H1 (cell line): ENCODE data around the gene BSDC1. TPM values are rescaled to one million over a fixed set of nuclear protein-coding genes. Genes with fewer than 3 reads are reported as not detected.

ENCODE experiments used
- CTCF ChIA-PET: fragments of 300-600 bp; sonication (Branson Sonifier 250); formaldehyde crosslinking; loops from one replicate; lab custom pipeline; 2021; ENCODE audit not compliant: partially characterized antibody; lab: Charles Lee
- POLR2A ChIA-PET: fragments of 300-600 bp; sonication (Branson Sonifier 250); formaldehyde crosslinking; loops from one replicate; lab custom pipeline; 2021; ENCODE audit warnings: inconsistent platforms; ENCODE audit not compliant: partially characterized antibody; lab: Charles Lee
- DNase-seq, 2 experiments: peaks; one replicate each; pipeline versions ENCODE4 v3.0.0 to v3.0.0-alpha.2; 2010 to 2022; ENCODE audit warnings: low spot score in 2 of 2, low read depth in 1 of 2, mixed read lengths in 1 of 2
- FAIRE-seq: peaks from 2 replicates; lab custom pipeline; 2011; peaks lifted over from hg19 to GRCh38; lab: Jason Lieb, UNC
- H2AFZ ChIP-seq: 2 replicates; pipeline ENCODE4 v1.8.1; 2012; ENCODE audit warnings: low read length, inconsistent platforms
- H2AK5ac ChIP-seq: 2 replicates; pipeline ENCODE4 v1.6.1; 2013; ENCODE audit warnings: low read depth, low read length
- H2BK120ac ChIP-seq: replicated peaks from 2 replicates; pipeline ENCODE3; 2013; ENCODE audit warnings: low read depth, low read length, inconsistent platforms
- H2BK12ac ChIP-seq: 2 replicates; pipeline ENCODE4 v1.6.1; 2013; ENCODE audit warnings: low read depth, low read length
- H2BK15ac ChIP-seq: 2 replicates; pipeline ENCODE4 v1.6.1; 2013; ENCODE audit warnings: low read length
- H2BK20ac ChIP-seq: 2 replicates; pipeline ENCODE4 v1.6.1; 2013; ENCODE audit warnings: low read length
- H2BK5ac ChIP-seq: 2 replicates; pipeline ENCODE4 v1.6.1; 2013; ENCODE audit warnings: low read depth, low read length
- H3K14ac ChIP-seq: 2 replicates; pipeline ENCODE4 v1.6.1; 2013; ENCODE audit warnings: inconsistent platforms; ENCODE audit not compliant: insufficient read length
- H3K18ac ChIP-seq: 2 replicates; pipeline ENCODE4 v1.6.1; 2013; ENCODE audit warnings: low read length; ENCODE audit errors: extremely low read depth
- H3K23ac ChIP-seq: 2 replicates; pipeline ENCODE4 v1.6.1; 2013; ENCODE audit warnings: inconsistent platforms; ENCODE audit not compliant: insufficient read length
- H3K23me2 ChIP-seq: 2 replicates; pipeline ENCODE4 v1.6.1; 2013; ENCODE audit warnings: low read depth, low read length
- H3K27ac ChIP-seq: 2 replicates; pipeline ENCODE4 v1.6.1; 2011; ENCODE audit warnings: low read depth, low read length, inconsistent platforms
- H3K27me3 ChIP-seq, 4 experiments: replicated peaks in 1 of 4; 1 replicate in 1 of 4; 2 replicates in 3 of 4; pipeline versions ENCODE4 v1.6.1 to v1.8.1; 2011 to 2013; ENCODE audit warnings: low read length in 3 of 4, mild to moderate bottlenecking in 3 of 4, inconsistent platforms in 2 of 4, mixed read lengths in 2 of 4, moderate library complexity in 1 of 4; ENCODE audit not compliant: control insufficient read depth in 3 of 4, insufficient read depth in 3 of 4; ENCODE audit errors: extremely low read depth in 1 of 4
- H3K36me3 ChIP-seq, 4 experiments: 2 replicates each; pipeline versions ENCODE4 v1.6.1 to v1.8.1; 2011 to 2013; ENCODE audit warnings: mild to moderate bottlenecking in 4 of 4, low read length in 3 of 4, moderate library complexity in 2 of 4, control low read depth in 1 of 4, inconsistent platforms in 1 of 4; ENCODE audit not compliant: insufficient read depth in 4 of 4, control insufficient read depth in 2 of 4
- H3K4ac ChIP-seq: replicated peaks from 2 replicates; pipeline ENCODE3; 2013; ENCODE audit warnings: low read length, low read depth, mixed read lengths, inconsistent platforms; ENCODE audit not compliant: insufficient read length
- H3K4me1 ChIP-seq, 4 experiments: replicated peaks in 1 of 4; 1 replicate in 1 of 4; 2 replicates in 3 of 4; pipeline versions ENCODE4 v1.6.1 to v1.8.1; 2011 to 2013; ENCODE audit warnings: low read length in 3 of 4, inconsistent platforms in 2 of 4, mixed read lengths in 1 of 4; ENCODE audit not compliant: insufficient read depth in 4 of 4, control insufficient read depth in 3 of 4
- H3K4me2 ChIP-seq, 2 experiments: 2 replicates each; pipeline versions ENCODE4 v1.6.1 to v1.8.1; 2011 to 2013; ENCODE audit warnings: low read depth in 2 of 2, low read length in 2 of 2, control low read depth in 1 of 2, inconsistent platforms in 1 of 2, mild to moderate bottlenecking in 1 of 2; ENCODE audit not compliant: insufficient read depth in 1 of 2
- H3K4me3 ChIP-seq, 4 experiments: fragments of 200-600, 300-600 bp in 1 of 4; sonication (generic), shearing (Covaris generic), sonication (Bioruptor Twin) in 1 of 4; 2 replicates each; pipeline versions ENCODE4 v1.5.1 to v1.8.1; 2011 to 2016; ENCODE audit warnings: low read length in 4 of 4, low read depth in 3 of 4, control low read depth in 2 of 4, inconsistent platforms in 2 of 4, mild to moderate bottlenecking in 2 of 4, mixed read lengths in 1 of 4, moderate library complexity in 1 of 4; ENCODE audit not compliant: insufficient read depth in 2 of 4; ENCODE audit errors: extremely low read depth in 1 of 4
- H3K56ac ChIP-seq: replicated peaks from 2 replicates; pipeline ENCODE3; 2013; ENCODE audit warnings: low read depth, mild to moderate bottlenecking, mixed read lengths, low read length, inconsistent platforms; ENCODE audit not compliant: insufficient read length
- H3K79me1 ChIP-seq: 2 replicates; pipeline ENCODE4 v1.6.1; 2013; ENCODE audit warnings: low read depth, low read length, control low read depth
- H3K79me2 ChIP-seq, 2 experiments: 2 replicates each; pipeline versions ENCODE4 v1.6.1 to v1.8.1; 2012 to 2013; ENCODE audit warnings: low read length in 2 of 2, mild to moderate bottlenecking in 2 of 2, inconsistent platforms in 1 of 2; ENCODE audit not compliant: insufficient read depth in 2 of 2, control insufficient read depth in 1 of 2
- H3K9ac ChIP-seq, 4 experiments: replicated peaks in 1 of 4; 1 replicate in 1 of 4; 2 replicates in 3 of 4; pipeline versions ENCODE4 v1.6.1 to v1.8.1; 2011 to 2013; ENCODE audit warnings: low read depth in 3 of 4, low read length in 3 of 4, control low read depth in 2 of 4, mild to moderate bottlenecking in 2 of 4, moderate library complexity in 2 of 4, inconsistent platforms in 1 of 4; ENCODE audit errors: extremely low read depth in 1 of 4
- H3K9me3 ChIP-seq, 2 experiments: 2 replicates each; pipeline versions ENCODE4 v1.6.1 to v1.8.1; 2012 to 2013; ENCODE audit warnings: mild to moderate bottlenecking in 2 of 2, moderate library complexity in 2 of 2, control low read depth in 1 of 2, inconsistent platforms in 1 of 2, low read depth in 1 of 2, low read length in 1 of 2, mixed read lengths in 1 of 2; ENCODE audit not compliant: insufficient read depth in 2 of 2
- H4K20me1 ChIP-seq, 2 experiments: replicated peaks in 1 of 2; 2 replicates each; pipeline versions ENCODE3 to v1.8.1; 2011 to 2013; ENCODE audit warnings: inconsistent platforms in 2 of 2, low read length in 2 of 2, mild to moderate bottlenecking in 1 of 2; ENCODE audit not compliant: insufficient read depth in 2 of 2, control insufficient read depth in 1 of 2
- H4K5ac ChIP-seq: 2 replicates; pipeline ENCODE4 v1.6.1; 2013; ENCODE audit warnings: low read length, low read depth, mixed read lengths, inconsistent platforms; ENCODE audit not compliant: insufficient read length
- H4K8ac ChIP-seq: 2 replicates; pipeline ENCODE4 v1.8.0; 2013; ENCODE audit warnings: mild to moderate bottlenecking, moderate library complexity, low read length, inconsistent platforms; ENCODE audit not compliant: insufficient read depth; ENCODE audit errors: extremely low read depth
- H4K91ac ChIP-seq: replicated peaks from 2 replicates; pipeline ENCODE3; 2013; ENCODE audit warnings: low read length, mixed read lengths, inconsistent platforms; ENCODE audit not compliant: insufficient read length
- CREB1 ChIP-seq: IDR thresholded peaks from 2 replicates; pipeline ENCODE4 v1.6.1; 2012; ENCODE audit warnings: inconsistent platforms
- RAD21 ChIP-seq, 2 experiments: IDR thresholded peaks in 1 of 2; conservative IDR thresholded peaks in 1 of 2; 2 replicates each; pipeline ENCODE4 v1.6.1; 2011; ENCODE audit warnings: low read depth in 2 of 2, low read length in 2 of 2, improper control_type of control experiment in 1 of 2, inconsistent platforms in 1 of 2, mild to moderate bottlenecking in 1 of 2, moderate library complexity in 1 of 2
- WGBS, 2 experiments: shearing (Covaris generic) in 1 of 2; methylation state at CpG; one replicate each; pipeline versions ENCODE4 v1.1.6 to v1.1.7; 2013 to 2015; ENCODE audit warnings: low lambda C conversion rate in 2 of 2, mixed read lengths in 2 of 2, inconsistent platforms in 1 of 2, low coverage in 1 of 2, missing lambda C conversion rate in 1 of 2; ENCODE audit not compliant: insufficient replicate concordance in 2 of 2, insufficient coverage in 1 of 2, insufficient read length in 1 of 2; ENCODE audit errors: extremely low coverage in 1 of 2, missing lambda C conversion rate in 1 of 2; 5-methylcytosine and 5-hydroxymethylcytosine counted together
- polyA plus RNA-seq, 7 experiments: library from polyadenylated mRNA; depleted of rRNA in 3 of 7; stranded (reverse) in 5 of 7; unstranded in 2 of 7; fragments of >200 nt in 5 of 7; fragments of 200-250 nt in 2 of 7; gene quantifications; 1 replicate in 5 of 7; 2 replicates in 1 of 7; 4 replicates in 1 of 7; pipeline versions ENCODE4 v1.2.1 to v1.2.3, GENCODE V29; 2011 to 2013; ENCODE audit warnings: missing spikeins in 2 of 7, mixed read lengths in 2 of 7
- total RNA-seq: library from RNA; stranded (reverse); fragmentation: NEBNext Ultra II Directional; extraction: Animal tissue kit (Norgen Biotek cat#: 25700); gene quantifications from 2 replicates; pipeline ENCODE4 v1.2.1, GENCODE V29; 2021

The BSDC1 gene
- total and polyA plus RNA-seq, 2 of the 8 experiments (the other 6 are each of a cell fraction or from before 2014, with no cell fraction given): 24.8 to 40.7 TPM

DNA sequence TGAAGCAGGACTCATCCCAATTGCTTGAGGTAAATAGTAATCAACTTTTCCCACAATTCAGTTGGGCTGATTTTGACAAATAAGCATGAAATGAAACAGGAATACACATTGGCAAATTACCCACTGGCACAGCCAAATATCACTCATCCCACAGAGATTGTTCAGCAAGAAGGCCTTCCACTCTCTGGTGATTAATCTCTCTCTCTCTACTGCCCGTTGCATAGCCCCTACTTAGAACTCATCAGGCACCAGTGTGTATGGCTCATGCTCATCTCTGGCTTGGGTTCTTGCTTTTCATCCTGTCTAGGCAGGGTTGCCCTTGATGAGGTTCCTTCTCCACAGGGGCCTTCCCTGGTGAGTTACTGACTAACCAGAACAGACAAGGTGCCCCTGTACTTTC is 1.1 kb downstream of the BSDC1 start:
- ChIA-PET CTCF (interaction anchor here (0.6 kb wide), 1 partner anchor 252 kb away, joined by 4 read pairs; no protein-coding TSS in a partner anchor), POLR2A (interaction anchor here (0.6 to 3.8 kb wide), 11 partner anchors 8 to 385 kb away, joined by 3 to 11 read pairs (median 4); partner anchors contain the start of gene MARCKSL1)
- H3K79me2 ChIP-seq: peaks cover 4 to 32% of the 10 kb centered on the region in 2 experiments
- H3K23ac ChIP-seq: no peak overlapping the region
- peaks cover 0 to 6% of the 10 kb centered on the region in 2 experiments for H4K20me1 ChIP-seq
- no peak overlapping the region for H2BK20ac ChIP-seq
- WGBS, 2 experiments: 94% methylated on average over 1 of the region's 1 CpG; no CpG with 5 or more reads in 1 of the 2 experiments
- H2BK15ac ChIP-seq: no peak overlapping the region
- FAIRE-seq (no peak), DNase-seq (no peak)
- no peak overlapping the region for H2BK5ac ChIP-seq
- peaks cover 7% of the 10 kb centered on the region for H3K79me1 ChIP-seq
- H3K9ac ChIP-seq: peak overlapping the region in 1 of 4 experiments; percentile 28; a peak in 1 of 7 replicates
- no peak overlapping the region for H2AK5ac ChIP-seq
- no peak overlapping the region for H2AFZ ChIP-seq
- no peak overlapping the region for H2BK120ac ChIP-seq
- H4K5ac ChIP-seq: no peak overlapping the region
- no peak overlapping the region for H3K4ac ChIP-seq
- H3K4me3 ChIP-seq: peak overlapping the region; percentile 79 to 100 (median 94); a peak in 7 of 8 replicates
- H3K56ac ChIP-seq: no peak overlapping the region
- H2BK12ac ChIP-seq: peak overlapping the region; percentile 12; the same call in 1 of the 2 replicates
- no peak overlapping the region for H3K18ac ChIP-seq
- peaks cover 3 to 15% (median 11%) of the 10 kb centered on the region in 4 experiments; a peak in 5 of 8 replicates for H3K36me3 ChIP-seq
- H4K8ac ChIP-seq: no peak overlapping the region
- no peak overlapping the region for H4K91ac ChIP-seq
- peaks cover 0 to 8% (median 3%) of the 10 kb centered on the region in 4 experiments; a peak in 4 of 7 replicates for H3K4me1 ChIP-seq
- peak overlapping the region; percentile 84 to 90 for H3K4me2 ChIP-seq
- no peaks in the 10 kb centered on the region for H3K27me3 ChIP-seq
- H3K9me3 ChIP-seq: no peaks in the 10 kb centered on the region
- H3K14ac ChIP-seq: no peak overlapping the region
- peaks cover 4% of the 10 kb centered on the region; the same call in 1 of the 2 replicates for H3K23me2 ChIP-seq
- H3K27ac ChIP-seq: no peak overlapping the region
- TF ChIP-seq RAD21 (IDR thresholded peaks at IDR 0.05 in 1 of 2, conservative IDR thresholded peaks at IDR 0.05 in 1 of 2; ENCODE audit: low read depth in 2 of 2, low read length in 2 of 2): no peak
- no peak for TF ChIP-seq CREB1
